ENCODE measurements around the gene HMCN2.

- TF ChIP-seq CTCF (IDR thresholded peaks at IDR 0.05) (no peak), POLR2A (IDR thresholded peaks at IDR 0.05; ENCODE audit: low read depth) (no peak), POLR2AphosphoS5 (IDR thresholded peaks at IDR 0.05) (no peak), EP300 (IDR thresholded peaks at IDR 0.05) (no peak)
These were observed 208.5 kb downstream of the HMCN2 start for GRCh38 chr9:130474106-130474505.

All from esophagus muscularis mucosa (tissue), 4 donors.